Loucy (cell line): Measurements from ENCODE around the gene KCNT1.

Source experiments
- EZH2phosphoT487 ChIP-seq: fragments of 200-600 bp; IDR thresholded peaks from 2 replicates; pipeline ENCODE4 v1.6.1; 2018; ENCODE audit warnings: antibody characterized with exemption, mild to moderate bottlenecking, moderate library complexity, borderline replicate concordance
- TF ChIP-seq, protein P1 (sequence below): fragments of 200-600 bp; sonication (generic); conservative IDR thresholded peaks from 2 replicates; pipeline ENCODE4 v1.5.1; 2014; ENCODE audit warnings: mild to moderate bottlenecking, antibody characterized with exemption, low read length

DNA sequence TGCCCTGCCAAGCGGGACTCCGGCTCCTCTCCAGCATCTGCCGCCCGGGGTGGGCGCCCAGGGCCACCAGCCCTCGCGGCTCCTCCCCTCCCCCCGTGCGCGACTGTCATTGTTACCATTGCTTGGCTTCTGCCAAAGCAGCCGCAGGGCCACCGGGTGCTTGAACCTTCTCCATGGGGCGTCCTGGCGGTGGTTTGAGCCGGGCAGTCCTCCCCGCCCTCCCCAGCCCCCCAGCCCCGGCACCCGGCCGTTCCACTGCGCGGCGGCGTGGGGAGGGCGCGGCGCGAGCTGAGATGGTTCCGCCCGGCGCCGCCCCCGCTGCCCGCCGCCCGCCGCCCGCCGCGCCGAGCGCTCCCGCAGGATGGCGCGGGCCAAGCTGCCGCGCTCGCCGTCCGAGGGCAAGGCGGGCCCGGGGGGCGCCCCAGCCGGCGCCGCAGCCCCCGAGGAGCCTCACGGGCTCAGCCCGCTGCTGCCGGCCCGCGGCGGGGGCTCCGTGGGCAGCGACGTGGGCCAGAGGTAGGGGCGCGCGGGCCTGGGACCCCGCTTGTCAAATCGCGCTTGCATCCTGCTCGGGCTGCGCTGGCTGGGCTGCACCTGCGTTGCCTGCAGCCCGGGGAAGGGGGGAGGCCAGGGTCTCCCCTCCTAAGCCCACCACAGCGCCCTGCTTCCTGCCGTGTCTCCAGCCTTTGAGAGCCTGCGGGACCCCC is 34.4 kb downstream of the KCNT1 start:
- TF ChIP-seq, protein P1, sequence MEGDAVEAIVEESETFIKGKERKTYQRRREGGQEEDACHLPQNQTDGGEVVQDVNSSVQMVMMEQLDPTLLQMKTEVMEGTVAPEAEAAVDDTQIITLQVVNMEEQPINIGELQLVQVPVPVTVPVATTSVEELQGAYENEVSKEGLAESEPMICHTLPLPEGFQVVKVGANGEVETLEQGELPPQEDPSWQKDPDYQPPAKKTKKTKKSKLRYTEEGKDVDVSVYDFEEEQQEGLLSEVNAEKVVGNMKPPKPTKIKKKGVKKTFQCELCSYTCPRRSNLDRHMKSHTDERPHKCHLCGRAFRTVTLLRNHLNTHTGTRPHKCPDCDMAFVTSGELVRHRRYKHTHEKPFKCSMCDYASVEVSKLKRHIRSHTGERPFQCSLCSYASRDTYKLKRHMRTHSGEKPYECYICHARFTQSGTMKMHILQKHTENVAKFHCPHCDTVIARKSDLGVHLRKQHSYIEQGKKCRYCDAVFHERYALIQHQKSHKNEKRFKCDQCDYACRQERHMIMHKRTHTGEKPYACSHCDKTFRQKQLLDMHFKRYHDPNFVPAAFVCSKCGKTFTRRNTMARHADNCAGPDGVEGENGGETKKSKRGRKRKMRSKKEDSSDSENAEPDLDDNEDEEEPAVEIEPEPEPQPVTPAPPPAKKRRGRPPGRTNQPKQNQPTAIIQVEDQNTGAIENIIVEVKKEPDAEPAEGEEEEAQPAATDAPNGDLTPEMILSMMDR = no peak
- no peak for TF ChIP-seq EZH2phosphoT487
